ENCODE data around the gene SLC39A9. TPM values are rescaled to one million over a fixed set of nuclear protein-coding genes. Genes with fewer than 3 reads are reported as not detected.
"Not testable (repeated sequence)": the region's sequence is repeated elsewhere in the genome, so short reads cannot be mapped to it uniquely, and the experiment has no call there.

Gene SLC39A9
- polyA plus RNA-seq, 5 donors: 55.4 to 71.2 (median 70.4) TPM

GRCh38 chr14:69475194-69475818 lies 76.8 kb downstream of the SLC39A9 start:
- DNase-seq: no peak

GRCh38 chr14:69476824-69477450 lies 78.4 kb downstream of the SLC39A9 start:
- DNase-seq: not testable (repeated sequence)

- not testable (repeated sequence) for DNase-seq
These were observed 79.6 kb downstream of the SLC39A9 start for GRCh38 chr14:69478055-69478454.

GRCh38 chr14:69479696-69480095 lies 81.2 kb downstream of the SLC39A9 start:
- DNase-seq: no peak

GRCh38 chr14:69480136-69480535 lies 81.6 kb downstream of the SLC39A9 start:
- DNase-seq: no peak

GRCh38 chr14:69481815-69482568 lies 83.5 kb downstream of the SLC39A9 start:
- DNase-seq: no peak

GRCh38 chr14:69483765-69484443 lies 85.4 kb downstream of the SLC39A9 start:
- DNase-seq: peak; percentile 36 to 44

- no peak for DNase-seq
These were observed 86.2 kb downstream of the SLC39A9 start, which contains the start of gene PLEKHD1 for GRCh38 chr14:69484444-69485314. Gene PLEKHD1, plus strand, starts transcription at chr14:69484728. Its CDS starts 238 bp downstream, at chr14:69484966.

GRCh38 chr14:69485315-69485660 lies 86.8 kb downstream of the SLC39A9 start:
- DNase-seq: no peak

- DNase-seq: no peak
These were observed 87.2 kb downstream of the SLC39A9 start for GRCh38 chr14:69485701-69486100.

GRCh38 chr14:69487226-69487625 lies 88.7 kb downstream of the SLC39A9 start:
- no peak for DNase-seq

- DNase-seq: no peak
These were observed 89.3 kb downstream of the SLC39A9 start for GRCh38 chr14:69487771-69488170.

- DNase-seq: no peak
These were observed 91.0 kb downstream of the SLC39A9 start for GRCh38 chr14:69489495-69489894.

- DNase-seq: no peak
These were observed 91.9 kb downstream of the SLC39A9 start for GRCh38 chr14:69490219-69490918.

- no peak for DNase-seq
These were observed 92.7 kb downstream of the SLC39A9 start for GRCh38 chr14:69491193-69491592.

- no peak for DNase-seq
These were observed 94.5 kb downstream of the SLC39A9 start for GRCh38 chr14:69493038-69493437.

GRCh38 chr14:69493791-69494190 lies 95.3 kb downstream of the SLC39A9 start:
- no peak for DNase-seq

GRCh38 chr14:69495341-69495921 lies 96.9 kb downstream of the SLC39A9 start:
- DNase-seq: no peak

GRCh38 chr14:69497866-69498265 lies 99.4 kb downstream of the SLC39A9 start:
- not testable (repeated sequence) for DNase-seq

GRCh38 chr14:69498286-69498685 lies 99.8 kb downstream of the SLC39A9 start:
- not testable (repeated sequence) for DNase-seq
